HepG2 (cell line): Measurements from ENCODE around the gene U2SURP. TPM values are rescaled to one million over a fixed set of nuclear protein-coding genes. Genes with fewer than 3 reads are reported as not detected.

Experiments used
- CHCHD3 ChIP-seq: sonication (generic); formaldehyde crosslinking; IDR thresholded peaks from 2 replicates; pipeline ENCODE4 v1.8.0; 2022; ENCODE audit warnings: mild to moderate bottlenecking, missing genetic modification reagents, moderate library complexity
- GPN1 ChIP-seq: sonication (generic); formaldehyde crosslinking; IDR thresholded peaks from 2 replicates; pipeline ENCODE4 v1.5.1; 2020; ENCODE audit warnings: missing genetic modification reagents, borderline replicate concordance
- GRHL1 ChIP-seq: sonication (generic); formaldehyde crosslinking; conservative IDR thresholded peaks from 2 replicates; pipeline ENCODE4 v1.8.0; 2022; ENCODE audit warnings: missing genetic modification reagents
- JARID2 ChIP-seq: sonication (generic); formaldehyde crosslinking; IDR thresholded peaks from 2 replicates; pipeline ENCODE4 v1.8.1; 2023; ENCODE audit warnings: missing genetic modification reagents, inconsistent platforms; ENCODE audit not compliant: insufficient replicate concordance
- MAFF ChIP-seq: IDR thresholded peaks from 2 replicates; pipeline ENCODE4 v1.6.1; 2011; ENCODE audit warnings: low read depth, low read length, improper control_type of control experiment
- NR2F6 ChIP-seq, 2 experiments: IDR thresholded peaks; 2 replicates each; pipeline ENCODE4 v1.6.1; 2016; ENCODE audit warnings: antibody characterized with exemption in 1 of 2, mild to moderate bottlenecking in 1 of 2
- PHF5A ChIP-seq: IDR thresholded peaks from one replicate; pipeline ENCODE4 v1.6.1; 2018; ENCODE audit warnings: low read depth, missing genetic modification reagents; ENCODE audit not compliant: unreplicated experiment
- REPIN1 ChIP-seq: sonication (generic); formaldehyde crosslinking; IDR thresholded peaks from 2 replicates; pipeline ENCODE4 v1.8.0; 2022; ENCODE audit warnings: missing genetic modification reagents, low read depth, mild to moderate bottlenecking, borderline replicate concordance
- SMARCC2 ChIP-seq: fragments of 450-650 bp; IDR thresholded peaks from 2 replicates; pipeline ENCODE4 v1.6.1; 2017; ENCODE audit warnings: antibody characterized with exemption, mild to moderate bottlenecking
- SMYD3 ChIP-seq: sonication (generic); formaldehyde crosslinking; IDR thresholded peaks from 2 replicates; pipeline ENCODE4 v1.8.1; 2023; ENCODE audit warnings: mild to moderate bottlenecking, missing genetic modification reagents
- SRF ChIP-seq: IDR thresholded peaks from 2 replicates; pipeline ENCODE4 v1.6.1; 2011; ENCODE audit warnings: mild to moderate bottlenecking, low read depth, low read length, moderate library complexity
- ZNF280D ChIP-seq: sonication (generic); formaldehyde crosslinking; IDR thresholded peaks from 2 replicates; pipeline ENCODE4 v1.5.1; 2020; ENCODE audit warnings: mild to moderate bottlenecking, missing genetic modification reagents
- ZNF292 ChIP-seq: sonication (generic); formaldehyde crosslinking; IDR thresholded peaks from 2 replicates; pipeline ENCODE4 v1.8.1; 2022; ENCODE audit warnings: mild to moderate bottlenecking, low read depth, missing genetic modification reagents, borderline replicate concordance
- ZNF350 ChIP-seq: sonication (generic); formaldehyde crosslinking; IDR thresholded peaks from 2 replicates; pipeline ENCODE4 v1.4.0; 2020; ENCODE audit warnings: mild to moderate bottlenecking, low read depth, missing genetic modification reagents, borderline replicate concordance
- ZNF766 ChIP-seq: sonication (generic); formaldehyde crosslinking; IDR thresholded peaks from 2 replicates; pipeline ENCODE4 v1.5.0; 2020; ENCODE audit warnings: missing genetic modification reagents, borderline replicate concordance
- polyA plus RNA-seq, 8 experiments: library from polyadenylated mRNA; depleted of rRNA in 3 of 8; stranded (reverse) in 7 of 8; unstranded in 1 of 8; fragments of >200 nt; fragmentation: Illumina TruSeq in 4 of 8; extraction: Trizol in 4 of 8; gene quantifications; 2 replicates each; pipeline versions ENCODE4 v1.2.1 to v1.2.3, GENCODE V29; 2011 to 2016; ENCODE audit warnings: low read depth in 4 of 8, missing spikeins in 1 of 8, mixed read lengths in 1 of 8; ENCODE audit not compliant: insufficient read depth in 1 of 8
- total RNA-seq, 5 experiments: library from RNA; depleted of rRNA; stranded (reverse); fragments of >200 nt; fragmentation: Illumina TruSeq; extraction: Trizol; gene quantifications; 2 replicates each; pipeline ENCODE4 v1.2.3, GENCODE V29; 2016; ENCODE audit warnings: low read depth in 1 of 5
- TF ChIP-seq, protein P1 (sequence below): sonication (generic); formaldehyde crosslinking; IDR thresholded peaks from 2 replicates; pipeline ENCODE4 v1.5.0; 2020; ENCODE audit warnings: missing genetic modification reagents
- TF ChIP-seq, protein P2 (sequence below): sonication (generic); formaldehyde crosslinking; IDR thresholded peaks from 2 replicates; pipeline ENCODE4 v1.4.0; 2020; ENCODE audit warnings: mild to moderate bottlenecking, missing genetic modification reagents, borderline replicate concordance

The U2SURP gene
- total and polyA plus RNA-seq, 2 of the 13 experiments (the other 11 are each of a cell fraction or from before 2014, with no cell fraction given) = 55.9 to 173 TPM

DNA sequence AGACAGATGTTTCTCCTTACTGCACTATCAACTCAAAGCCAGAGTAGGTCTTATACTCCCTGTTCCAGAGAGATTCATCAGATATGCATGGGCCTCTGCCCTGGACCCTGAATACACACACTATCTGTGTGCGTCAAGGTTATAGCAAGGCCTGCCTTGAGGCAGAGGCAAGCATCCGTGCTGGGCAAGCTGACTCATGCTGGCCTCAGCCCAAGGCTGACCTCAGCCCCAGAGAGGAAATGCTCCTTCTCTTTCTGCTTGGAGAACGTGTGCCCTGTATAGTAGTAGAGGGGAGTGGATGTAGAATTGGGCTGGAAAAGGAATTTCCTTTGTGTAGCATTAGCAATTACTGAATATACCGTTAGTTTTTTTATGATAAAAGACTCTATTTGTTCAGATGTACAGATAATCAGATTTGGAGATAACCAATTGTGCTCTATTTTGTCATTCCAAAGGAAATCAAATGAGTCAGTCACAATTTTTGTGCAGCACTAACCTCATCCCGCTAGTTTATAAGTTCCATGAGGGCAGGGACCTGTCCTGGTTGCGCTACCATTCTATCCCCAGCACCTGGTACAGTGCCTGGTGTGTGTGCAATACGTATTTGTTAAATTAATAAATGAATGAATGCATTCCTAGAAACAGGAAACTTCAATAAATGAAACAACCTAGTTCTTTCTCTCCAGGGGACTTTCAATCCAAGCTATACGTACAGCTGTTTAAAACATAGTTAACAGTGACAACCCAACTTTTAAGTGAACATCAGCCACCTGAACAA lies 24.6 kb upstream of the U2SURP start (continued):
- TF ChIP-seq ZNF280D (CRISPR knock-in tag) = no peak
- TF ChIP-seq, protein P1, sequence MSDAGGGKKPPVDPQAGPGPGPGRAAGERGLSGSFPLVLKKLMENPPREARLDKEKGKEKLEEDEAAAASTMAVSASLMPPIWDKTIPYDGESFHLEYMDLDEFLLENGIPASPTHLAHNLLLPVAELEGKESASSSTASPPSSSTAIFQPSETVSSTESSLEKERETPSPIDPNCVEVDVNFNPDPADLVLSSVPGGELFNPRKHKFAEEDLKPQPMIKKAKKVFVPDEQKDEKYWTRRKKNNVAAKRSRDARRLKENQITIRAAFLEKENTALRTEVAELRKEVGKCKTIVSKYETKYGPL (CRISPR knock-in tag) = no peak
- TF ChIP-seq, protein P2, sequence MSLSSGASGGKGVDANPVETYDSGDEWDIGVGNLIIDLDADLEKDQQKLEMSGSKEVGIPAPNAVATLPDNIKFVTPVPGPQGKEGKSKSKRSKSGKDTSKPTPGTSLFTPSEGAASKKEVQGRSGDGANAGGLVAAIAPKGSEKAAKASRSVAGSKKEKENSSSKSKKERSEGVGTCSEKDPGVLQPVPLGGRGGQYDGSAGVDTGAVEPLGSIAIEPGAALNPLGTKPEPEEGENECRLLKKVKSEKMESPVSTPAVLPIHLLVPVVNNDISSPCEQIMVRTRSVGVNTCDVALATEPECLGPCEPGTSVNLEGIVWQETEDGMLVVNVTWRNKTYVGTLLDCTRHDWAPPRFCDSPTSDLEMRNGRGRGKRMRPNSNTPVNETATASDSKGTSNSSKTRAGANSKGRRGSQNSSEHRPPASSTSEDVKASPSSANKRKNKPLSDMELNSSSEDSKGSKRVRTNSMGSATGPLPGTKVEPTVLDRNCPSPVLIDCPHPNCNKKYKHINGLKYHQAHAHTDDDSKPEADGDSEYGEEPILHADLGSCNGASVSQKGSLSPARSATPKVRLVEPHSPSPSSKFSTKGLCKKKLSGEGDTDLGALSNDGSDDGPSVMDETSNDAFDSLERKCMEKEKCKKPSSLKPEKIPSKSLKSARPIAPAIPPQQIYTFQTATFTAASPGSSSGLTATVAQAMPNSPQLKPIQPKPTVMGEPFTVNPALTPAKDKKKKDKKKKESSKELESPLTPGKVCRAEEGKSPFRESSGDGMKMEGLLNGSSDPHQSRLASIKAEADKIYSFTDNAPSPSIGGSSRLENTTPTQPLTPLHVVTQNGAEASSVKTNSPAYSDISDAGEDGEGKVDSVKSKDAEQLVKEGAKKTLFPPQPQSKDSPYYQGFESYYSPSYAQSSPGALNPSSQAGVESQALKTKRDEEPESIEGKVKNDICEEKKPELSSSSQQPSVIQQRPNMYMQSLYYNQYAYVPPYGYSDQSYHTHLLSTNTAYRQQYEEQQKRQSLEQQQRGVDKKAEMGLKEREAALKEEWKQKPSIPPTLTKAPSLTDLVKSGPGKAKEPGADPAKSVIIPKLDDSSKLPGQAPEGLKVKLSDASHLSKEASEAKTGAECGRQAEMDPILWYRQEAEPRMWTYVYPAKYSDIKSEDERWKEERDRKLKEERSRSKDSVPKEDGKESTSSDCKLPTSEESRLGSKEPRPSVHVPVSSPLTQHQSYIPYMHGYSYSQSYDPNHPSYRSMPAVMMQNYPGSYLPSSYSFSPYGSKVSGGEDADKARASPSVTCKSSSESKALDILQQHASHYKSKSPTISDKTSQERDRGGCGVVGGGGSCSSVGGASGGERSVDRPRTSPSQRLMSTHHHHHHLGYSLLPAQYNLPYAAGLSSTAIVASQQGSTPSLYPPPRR (CRISPR knock-in tag) = no peak
- peak; percentile 57; the same call in 1 of the 2 replicates for TF ChIP-seq REPIN1 (CRISPR knock-in tag)
- TF ChIP-seq CHCHD3 = no peak
- no peak for TF ChIP-seq SRF
- TF ChIP-seq SMARCC2 = no peak
- TF ChIP-seq PHF5A (CRISPR knock-in tag) = no peak
- peak; percentile 60 for TF ChIP-seq MAFF
- TF ChIP-seq JARID2 = no peak
- TF ChIP-seq GPN1 = no peak
- TF ChIP-seq NR2F6 (IDR thresholded peaks at IDR 0.05) = no peak
- TF ChIP-seq NR2F6 (CRISPR knock-in tag; IDR thresholded peaks at IDR 0.05) = no peak
- TF ChIP-seq SMYD3 (CRISPR knock-in tag) = no peak
- TF ChIP-seq ZNF292 = peak; percentile 90; the same call in 1 of the 2 replicates
- TF ChIP-seq GRHL1 = no peak
- no peak for TF ChIP-seq ZNF766 (CRISPR knock-in tag)
- 0 out of 2 replicates have a peak, but pooled peaks have one; percentile 36 for TF ChIP-seq ZNF350 (CRISPR knock-in tag)
